ENCODE data around the gene TACSTD2. TPM values are rescaled to one million over a fixed set of nuclear protein-coding genes. Genes with fewer than 3 reads are reported as not detected.
A peak's percentile ranks its signal among the peaks of the same experiment; 100 is the strongest.
"Not testable (repeated sequence)": the region's sequence is repeated elsewhere in the genome, so short reads cannot be mapped to it uniquely, and the experiment has no call there.

TACSTD2 gene
- polyA plus RNA-seq, 1 donor = 0.14 TPM

GRCh38 chr1:58588396-58588795, 11.3 kb upstream of the TACSTD2 start:
- DNase-seq (ENCODE audit: low read depth) = no peak

DNA sequence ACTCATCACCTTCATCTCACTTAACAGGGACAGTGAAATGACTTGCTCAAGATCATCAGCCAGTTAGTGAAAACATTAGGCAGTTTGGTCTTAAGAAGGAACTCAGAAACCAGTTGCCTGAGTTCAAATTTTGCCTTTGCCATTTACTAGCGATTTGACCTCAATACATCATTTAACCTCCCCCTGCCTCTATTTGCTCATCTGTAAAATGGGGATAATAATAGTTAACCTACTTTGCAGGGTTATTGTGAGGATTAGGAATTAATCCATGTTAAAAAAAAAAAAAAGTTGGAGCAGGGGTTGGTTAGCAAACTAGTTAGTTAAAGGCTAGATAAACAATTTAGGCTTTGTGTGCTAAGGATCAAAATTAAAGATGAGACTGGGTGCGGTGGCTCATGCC, 10.6 kb upstream of the TACSTD2 start:
- DNase-seq (ENCODE audit: low read depth) = no peak

DNA sequence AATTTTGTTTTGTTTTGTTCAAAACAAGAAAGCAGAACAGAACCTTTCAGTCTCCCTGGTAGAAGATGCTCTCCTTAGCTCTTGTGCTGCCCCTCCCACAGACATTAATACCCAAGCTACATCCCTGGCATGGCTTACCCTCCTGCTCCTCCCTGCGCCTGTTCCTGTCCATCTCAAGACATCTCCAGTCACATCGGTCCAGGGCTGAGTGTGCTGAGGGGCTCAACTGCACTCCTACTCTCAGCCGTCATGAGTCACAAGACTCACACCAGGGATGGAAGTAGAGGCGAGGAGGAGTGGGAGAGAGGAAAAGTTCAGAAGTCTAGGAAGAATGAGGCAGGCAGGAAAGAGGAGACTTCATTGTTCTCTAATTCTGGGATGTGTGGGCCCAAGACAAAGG, 9.2 kb upstream of the TACSTD2 start:
- no peak for DNase-seq (ENCODE audit: low read depth)

DNA sequence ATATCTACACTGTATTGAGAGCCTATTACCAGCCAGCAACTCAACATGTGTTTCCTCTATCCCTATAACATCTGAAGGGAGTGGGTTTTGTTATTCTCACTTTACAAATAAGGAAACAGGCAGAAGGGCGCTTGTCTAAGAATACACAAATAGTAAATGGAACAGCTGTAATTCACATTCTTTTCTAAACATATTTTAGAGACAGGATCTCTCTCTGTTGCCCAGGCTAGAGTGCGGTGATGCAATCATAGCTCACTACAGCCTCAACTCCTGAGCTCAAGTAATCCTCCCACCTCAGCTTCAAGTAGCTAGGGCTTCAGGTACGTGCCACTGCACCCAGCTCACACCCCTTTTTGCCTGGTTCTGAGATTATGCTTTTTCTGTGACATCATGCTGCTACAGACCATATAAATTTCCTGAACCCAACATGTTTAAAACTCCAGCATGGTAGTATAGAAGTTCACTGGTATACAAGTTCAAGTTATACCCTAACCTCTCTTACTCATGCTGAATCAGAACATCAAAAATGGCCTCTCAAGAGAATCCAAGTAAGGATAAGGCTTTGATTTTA, 8.6 kb upstream of the TACSTD2 start:
- DNase-seq (ENCODE audit: low read depth) = no peak

DNA sequence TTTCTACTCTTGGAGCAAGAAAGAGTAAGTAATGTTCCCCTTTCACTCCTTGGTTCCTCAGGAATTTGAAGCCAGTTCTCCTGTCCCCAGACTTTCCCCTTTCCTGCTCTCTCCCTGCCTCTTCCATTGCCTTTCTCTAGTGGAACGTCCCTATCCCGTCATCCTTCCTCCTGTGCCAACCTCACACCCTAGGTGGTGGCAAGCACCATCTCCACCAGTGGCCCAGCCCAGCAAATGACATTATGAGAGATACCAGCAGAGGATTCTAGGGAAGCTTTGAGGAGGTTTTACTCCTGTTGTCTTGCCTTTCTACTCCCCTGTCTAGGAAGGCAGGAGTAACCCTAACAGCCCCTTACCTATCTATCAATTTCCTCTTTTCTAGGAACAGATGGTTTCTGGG, 8.1 kb upstream of the TACSTD2 start:
- DNase-seq (ENCODE audit: low read depth) = no peak

DNA sequence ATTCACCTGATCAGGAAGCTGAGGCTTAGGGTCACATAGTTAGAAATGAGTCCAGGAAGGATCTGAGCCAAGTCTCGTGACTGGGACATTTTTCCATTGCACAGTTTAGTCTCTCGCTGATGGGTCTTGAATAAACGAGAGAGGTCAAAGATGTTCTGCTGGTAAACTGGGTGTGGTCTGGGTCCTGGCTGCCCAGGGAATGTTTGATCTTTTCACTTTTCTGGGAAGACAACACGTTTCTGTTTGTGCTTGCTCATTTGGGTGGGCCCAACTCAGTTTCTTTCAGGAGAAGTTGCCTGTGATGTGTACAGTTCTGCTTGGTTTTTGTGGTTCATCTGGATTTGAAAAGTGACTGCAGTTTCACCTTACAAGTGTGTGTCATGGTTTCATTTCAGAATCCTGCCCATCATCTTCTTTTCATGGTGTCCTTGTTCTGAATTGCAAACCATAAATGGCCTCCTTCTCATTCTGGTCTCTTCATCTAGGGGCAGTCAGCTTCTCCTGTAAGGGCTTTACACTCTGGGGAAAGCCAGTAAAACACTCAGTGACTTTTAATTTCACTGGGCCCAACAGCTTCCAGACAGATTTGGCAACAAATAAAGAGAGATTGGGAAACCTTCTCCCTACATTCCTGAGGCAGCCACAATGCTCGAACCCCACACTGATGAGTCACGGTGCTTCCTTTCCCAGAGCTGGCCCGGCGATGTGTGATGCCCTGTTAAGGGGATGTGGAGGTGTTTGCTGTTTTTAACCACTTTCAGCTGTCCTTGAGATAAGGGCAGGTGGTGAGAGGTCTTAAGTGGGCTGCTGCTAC, 7.2 kb upstream of the TACSTD2 start:
- peak; percentile 4 for DNase-seq (ENCODE audit: low read depth)

DNA sequence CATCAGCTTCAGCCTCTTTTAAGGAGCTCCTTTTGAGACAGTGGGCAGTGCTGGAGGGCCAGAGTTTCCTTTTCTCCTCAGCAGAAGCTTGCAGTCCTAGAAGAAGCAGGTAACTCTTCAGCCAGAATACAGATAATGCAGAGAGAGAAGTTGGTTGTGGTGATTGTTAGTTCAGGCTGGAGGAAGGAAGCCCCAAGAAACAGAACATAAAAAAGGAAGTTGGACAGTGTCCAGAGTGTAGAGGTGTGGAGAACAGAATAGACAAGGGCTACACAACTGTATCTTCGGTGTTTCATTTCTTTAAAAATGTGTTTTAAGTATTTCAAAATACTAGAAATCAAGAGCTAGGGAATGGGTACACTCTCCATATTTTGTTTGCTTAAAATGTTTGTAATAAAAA, 6.4 kb upstream of the TACSTD2 start:
- peak; percentile 4 for DNase-seq (ENCODE audit: low read depth)

DNA sequence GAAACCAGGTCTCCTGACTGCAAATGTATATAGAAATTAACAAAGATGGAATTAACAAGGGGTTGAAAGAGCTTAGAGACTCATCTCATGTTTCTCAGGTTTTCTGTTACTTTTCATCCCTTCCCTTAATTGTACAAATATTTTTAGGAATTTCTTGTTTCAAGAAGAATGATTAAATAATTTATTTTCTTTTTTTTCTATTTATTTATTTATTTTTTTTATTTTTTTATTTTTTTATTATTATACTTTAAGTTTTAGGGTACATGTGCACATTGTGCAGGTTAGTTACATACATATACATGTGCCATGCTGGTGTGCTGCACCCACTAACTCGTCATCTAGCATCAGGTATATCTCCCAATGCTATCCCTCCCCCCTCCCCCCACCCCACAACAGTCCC, 5.1 kb upstream of the TACSTD2 start:
- not testable (repeated sequence) for DNase-seq (ENCODE audit: low read depth)

GRCh38 chr1:58581641-58582040, 4.6 kb upstream of the TACSTD2 start:
- DNase-seq (ENCODE audit: low read depth) = no peak

- DNase-seq (ENCODE audit: low read depth) = no peak
Measured at GRCh38 chr1:58580186-58580585, 3.1 kb upstream of the TACSTD2 start.

- no peak for DNase-seq (ENCODE audit: low read depth)
Measured at GRCh38 chr1:58577654-58578030, 590 bp upstream of the TACSTD2 start.

GRCh38 chr1:58576325-58576726, 726 bp downstream of the TACSTD2 start:
- DNase-seq (ENCODE audit: low read depth) = no peak

DNA sequence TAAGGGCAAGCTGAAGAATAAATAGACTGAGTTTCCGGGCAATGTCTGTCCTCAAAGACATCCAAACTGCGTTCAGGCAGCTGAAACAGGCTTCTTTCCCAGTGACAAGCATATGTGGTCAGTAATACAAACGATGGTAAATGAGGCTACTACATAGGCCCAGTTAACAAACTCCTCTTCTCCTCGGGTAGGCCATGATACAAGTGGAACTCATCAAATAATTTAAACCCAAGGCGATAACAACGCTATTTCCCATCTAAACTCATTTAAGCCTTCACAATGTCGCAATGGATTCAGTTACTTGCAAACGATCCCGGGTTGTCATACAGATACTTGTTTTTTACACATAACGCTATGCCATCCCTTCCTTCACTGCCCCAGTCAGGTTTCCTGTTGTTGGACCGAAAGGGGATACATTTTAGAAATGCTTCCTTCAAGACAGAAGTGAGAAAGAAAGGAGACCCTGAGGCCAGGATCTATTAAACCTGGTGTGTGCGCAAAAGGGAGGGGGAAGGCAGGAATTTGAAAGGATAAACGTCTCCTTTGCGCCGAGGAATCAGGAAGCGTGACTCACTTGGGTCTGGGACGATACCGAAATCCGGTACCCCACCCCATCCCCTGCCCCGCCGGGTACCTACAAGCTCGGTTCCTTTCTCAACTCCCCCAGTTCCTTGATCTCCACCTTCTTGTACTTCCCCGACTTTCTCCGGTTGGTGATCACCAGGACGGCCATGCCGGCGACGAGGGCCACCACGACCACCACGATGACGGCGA, 1.3 kb downstream of the TACSTD2 start:
- no peak for DNase-seq (ENCODE audit: low read depth)

GRCh38 chr1:58574816-58575215, 2.2 kb downstream of the TACSTD2 start:
- no peak for DNase-seq (ENCODE audit: low read depth)

- DNase-seq (ENCODE audit: low read depth) = no peak
Measured at GRCh38 chr1:58573705-58574591, 3.1 kb downstream of the TACSTD2 start.

DNA sequence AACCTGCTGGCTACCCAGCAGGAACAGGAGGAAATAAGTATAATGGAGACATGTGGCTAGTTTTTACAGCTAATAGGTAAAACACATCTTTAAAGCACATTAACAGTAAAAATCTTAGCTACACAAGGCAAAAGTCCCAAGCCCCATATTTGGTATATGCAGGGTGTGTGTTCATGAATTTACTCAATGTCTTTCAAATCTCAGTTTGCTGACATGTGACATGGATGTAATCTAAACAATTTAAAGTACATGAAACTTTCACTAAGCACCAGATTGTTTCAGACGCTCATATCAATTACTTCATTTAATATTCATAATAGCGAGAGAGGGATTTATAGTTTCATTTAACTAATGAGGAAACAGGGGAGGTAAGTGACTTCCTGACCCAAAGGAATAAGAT, 3.9 kb downstream of the TACSTD2 start:
- DNase-seq (ENCODE audit: low read depth) = no peak

- DNase-seq (ENCODE audit: low read depth) = no peak
Measured at GRCh38 chr1:58572690-58573089, 4.4 kb downstream of the TACSTD2 start.

DNA sequence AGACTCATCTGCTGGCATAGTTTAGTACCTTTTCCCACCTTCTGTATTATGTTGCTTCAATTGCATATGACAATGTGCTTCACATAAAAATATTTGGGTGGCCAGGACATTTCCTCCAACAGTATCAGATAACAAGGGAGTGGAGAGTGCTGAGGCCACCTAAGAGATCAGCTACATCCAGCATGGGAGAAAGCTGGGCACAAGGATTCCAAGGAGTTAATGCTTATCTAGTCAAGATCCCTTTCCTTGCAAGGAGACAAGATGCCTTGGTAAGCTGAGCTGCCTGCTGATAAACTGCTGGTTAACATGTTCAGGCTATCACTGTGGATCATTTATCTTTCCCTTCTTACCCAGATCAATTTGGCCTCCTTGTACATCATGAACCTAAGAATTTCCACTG, 5.4 kb downstream of the TACSTD2 start:
- no peak for DNase-seq (ENCODE audit: low read depth)

DNA sequence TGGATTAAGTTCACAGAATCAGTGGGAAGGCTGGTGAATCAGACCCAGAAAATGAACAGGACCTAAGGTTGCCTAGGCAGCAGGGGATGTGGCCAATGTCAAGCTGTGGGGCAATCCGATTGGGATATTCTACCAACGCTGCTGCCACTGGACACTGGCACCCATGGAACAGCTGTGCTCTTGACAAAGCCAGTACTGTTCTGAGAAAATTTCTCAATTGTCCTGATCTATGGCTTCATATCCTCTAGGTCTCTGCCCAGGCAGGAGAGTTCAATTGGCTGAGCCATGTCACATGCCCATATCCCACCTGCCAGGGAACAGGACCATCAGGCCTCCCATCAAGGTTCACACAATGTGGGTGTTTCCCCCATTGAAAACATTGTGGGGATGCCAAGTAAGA, 6.2 kb downstream of the TACSTD2 start:
- DNase-seq (ENCODE audit: low read depth) = no peak

DNA sequence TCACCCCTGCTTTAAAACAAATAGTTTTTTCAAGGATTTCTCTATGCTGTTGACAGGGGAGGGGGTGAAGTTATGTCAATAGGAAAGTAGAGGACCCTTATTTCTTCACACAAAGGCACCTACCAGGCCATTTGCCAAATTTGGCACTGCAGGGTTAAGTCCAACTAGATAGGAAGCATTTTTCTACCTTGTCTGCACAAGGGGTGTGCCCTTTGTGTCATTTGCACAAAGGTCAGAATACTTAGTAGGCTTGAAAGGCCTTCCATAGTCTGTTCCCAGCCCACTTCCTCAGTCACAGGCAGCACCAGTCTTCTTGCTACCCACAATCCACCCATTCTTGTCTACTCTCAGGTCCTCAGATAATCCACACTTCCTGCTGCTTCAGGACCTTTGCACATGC, 7.0 kb downstream of the TACSTD2 start:
- no peak for DNase-seq (ENCODE audit: low read depth)

GRCh38 chr1:58568911-58569310, 8.1 kb downstream of the TACSTD2 start:
- DNase-seq (ENCODE audit: low read depth) = no peak
